OCI-LY7 (cell line): ENCODE measurements around the gene STMN1. TPM values are rescaled to one million over a fixed set of nuclear protein-coding genes. Genes with fewer than 3 reads are reported as not detected.

Experiments
- BruUV-seq: library from RNA; stranded (reverse); fragments of 400-500 nt; replicated peaks from 2 replicates; lab custom pipeline; 2021; lab: Mats Ljungman, UMichigan
- CTCF ChIA-PET: fragments of 300-600 bp; sonication (Branson Sonifier 250); formaldehyde crosslinking; loops from one replicate; lab custom pipeline; 2022; ENCODE audit warnings: antibody characterized with exemption; ENCODE audit not compliant: unreplicated experiment; lab: Charles Lee
- POLR2A ChIA-PET: fragments of 300-600 bp; sonication (Branson Sonifier 250); formaldehyde crosslinking; loops from one replicate; lab custom pipeline; 2022; ENCODE audit warnings: antibody characterized with exemption; lab: Charles Lee
- DNase-seq: peaks from one replicate; pipeline ENCODE4 v3.0.0-alpha.2; 2015; ENCODE audit warnings: low spot score
- H2AFZ ChIP-seq: fragments of 200-600 bp; sonication (generic), shearing (Covaris generic); 2 replicates; pipeline ENCODE4 v1.6.1; 2014; ENCODE audit warnings: mild to moderate bottlenecking, antibody characterized with exemption, low read length, moderate library complexity
- H3K27ac ChIP-seq: fragments of 200-600 bp; sonication (generic); 2 replicates; pipeline ENCODE4 v1.5.1; 2014; ENCODE audit warnings: mixed run types, low read depth, mild to moderate bottlenecking, moderate library complexity, low read length, inconsistent platforms; ENCODE audit not compliant: poor library complexity, severe bottlenecking
- H3K36me3 ChIP-seq: fragments of 200-600 bp; sonication (generic); 2 replicates; pipeline ENCODE4 v1.6.1; 2014; ENCODE audit warnings: mild to moderate bottlenecking, antibody characterized with exemption, low read length, moderate library complexity, mixed read lengths; ENCODE audit not compliant: insufficient read depth
- H3K4me1 ChIP-seq: fragments of 200-600 bp; sonication (generic); 2 replicates; pipeline ENCODE4 v1.5.1; 2014; ENCODE audit warnings: mild to moderate bottlenecking, low read length; ENCODE audit not compliant: insufficient read depth, poor library complexity, severe bottlenecking
- H3K4me2 ChIP-seq: fragments of 200-600 bp; sonication (generic); 2 replicates; pipeline ENCODE4 v1.6.1; 2014; ENCODE audit warnings: mild to moderate bottlenecking, low read length
- H3K4me3 ChIP-seq: fragments of 200-600 bp; sonication (generic); 2 replicates; pipeline ENCODE4 v1.5.1; 2014; ENCODE audit warnings: mild to moderate bottlenecking, low read depth, low read length; ENCODE audit not compliant: poor library complexity, severe bottlenecking
- H3K79me2 ChIP-seq: fragments of 200-600 bp; sonication (generic); 2 replicates; pipeline ENCODE4 v1.6.1; 2016; ENCODE audit warnings: low read depth, mild to moderate bottlenecking, low read length, moderate library complexity, mixed read lengths; ENCODE audit not compliant: insufficient read depth
- H3K9me2 ChIP-seq: fragments of 200-600 bp; sonication (generic); 2 replicates; pipeline ENCODE4 v1.6.1; 2016; ENCODE audit warnings: mild to moderate bottlenecking, low read length, mixed read lengths; ENCODE audit not compliant: insufficient read depth
- H3K9me3 ChIP-seq: fragments of 200-600 bp; sonication (generic); 2 replicates; pipeline ENCODE4 v1.6.1; 2014; ENCODE audit warnings: mild to moderate bottlenecking, mixed run types, low read length, mixed read lengths
- H4K20me1 ChIP-seq: fragments of 200-600 bp; sonication (generic); 2 replicates; pipeline ENCODE4 v1.6.1; 2014; ENCODE audit warnings: mild to moderate bottlenecking, antibody characterized with exemption, low read length, moderate library complexity, mixed read lengths; ENCODE audit not compliant: insufficient read depth
- CTCF ChIP-seq: fragments of 200-600 bp; sonication (generic); conservative IDR thresholded peaks from 2 replicates; pipeline ENCODE4 v1.5.1; 2014; ENCODE audit warnings: mild to moderate bottlenecking, antibody characterized with exemption, low read length, moderate library complexity, mixed read lengths
- EZH2phosphoT487 ChIP-seq: fragments of 200-600 bp; sonication (generic); IDR thresholded peaks from 2 replicates; pipeline ENCODE4 v1.6.1; 2018; ENCODE audit warnings: low read depth, borderline replicate concordance, mild to moderate bottlenecking, mixed run types, antibody characterized with exemption, low read length, moderate library complexity, mixed read lengths
- intact Hi-C: fragments of 100-400 bp; cut with micrococcal nuclease; formaldehyde crosslinking; loops from one replicate; pipeline ENCODE4 v1.10.0; 2022; ENCODE audit not compliant: unreplicated experiment
- total RNA-seq, 2 experiments: library from RNA; depleted of rRNA in 1 of 2; stranded (reverse); fragments of >200 nt in 1 of 2; shearing (Covaris generic) in 1 of 2; gene quantifications; 2 replicates each; pipeline ENCODE4 v1.2.3, GENCODE V29; 2014 to 2022

The STMN1 gene
- total RNA-seq, 2 experiments from 2014 or later: 730 to 847 TPM

GRCh38 chr1:25862785-25863485 lies 43.3 kb downstream of the STMN1 start:
- BruUV-seq: no TSS peak
- Histone ChIP-seq H3K4me3 (no peak overlapping the region), H3K36me3 (no peaks in the 10 kb centered on the region), H3K9me3 (no peaks in the 10 kb centered on the region), H3K79me2 (peaks cover 11% of the 10 kb centered on the region; the same call in 1 of the 2 replicates), H3K9me2 (no peaks in the 10 kb centered on the region), H2AFZ (no peak overlapping the region), H3K4me2 (no peak overlapping the region), H3K27ac (no peak overlapping the region), H3K4me1 (peaks cover 10% of the 10 kb centered on the region), H4K20me1 (no peaks in the 10 kb centered on the region)
- no peak for DNase-seq
- ChIA-PET CTCF (interaction anchor here (1.0 kb wide), 1 partner anchor 33 kb away, joined by 3 read pairs; no protein-coding TSS in a partner anchor), POLR2A (no interaction called here)
- intact Hi-C loops: no loop called here
- no peak for TF ChIP-seq EZH2phosphoT487
- TF ChIP-seq CTCF: no peak

- Histone ChIP-seq H3K36me3 (no peaks in the 10 kb centered on the region), H3K4me1 (peaks cover 10% of the 10 kb centered on the region), H4K20me1 (no peaks in the 10 kb centered on the region), H3K9me2 (no peaks in the 10 kb centered on the region), H2AFZ (no peak overlapping the region), H3K9me3 (no peaks in the 10 kb centered on the region), H3K4me3 (no peak overlapping the region), H3K79me2 (peaks cover 21% of the 10 kb centered on the region; the same call in 1 of the 2 replicates), H3K27ac (no peak overlapping the region), H3K4me2 (no peak overlapping the region)
- TF ChIP-seq EZH2phosphoT487 (no peak), CTCF (no peak)
- no TSS peak for BruUV-seq
- ChIA-PET CTCF (no interaction called here), POLR2A (interaction anchor here (0.7 kb wide), 1 partner anchor 49 kb away, joined by 3 read pairs; no protein-coding TSS in a partner anchor)
- DNase-seq: no peak
- intact Hi-C loops: no loop called here
Observed at GRCh38 chr1:25861316-25862286, 44.6 kb downstream of the STMN1 start.
